Measurements from ENCODE around the gene EVI2B. TPM values are rescaled to one million over a fixed set of nuclear protein-coding genes. Genes with fewer than 3 reads are reported as not detected.
A peak's percentile ranks its signal among the peaks of the same experiment; 100 is the strongest.

Gene EVI2B, protein sequence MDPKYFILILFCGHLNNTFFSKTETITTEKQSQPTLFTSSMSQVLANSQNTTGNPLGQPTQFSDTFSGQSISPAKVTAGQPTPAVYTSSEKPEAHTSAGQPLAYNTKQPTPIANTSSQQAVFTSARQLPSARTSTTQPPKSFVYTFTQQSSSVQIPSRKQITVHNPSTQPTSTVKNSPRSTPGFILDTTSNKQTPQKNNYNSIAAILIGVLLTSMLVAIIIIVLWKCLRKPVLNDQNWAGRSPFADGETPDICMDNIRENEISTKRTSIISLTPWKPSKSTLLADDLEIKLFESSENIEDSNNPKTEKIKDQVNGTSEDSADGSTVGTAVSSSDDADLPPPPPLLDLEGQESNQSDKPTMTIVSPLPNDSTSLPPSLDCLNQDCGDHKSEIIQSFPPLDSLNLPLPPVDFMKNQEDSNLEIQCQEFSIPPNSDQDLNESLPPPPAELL
- total RNA-seq = 1 to 10 TPM in 1 of 2 donors, under 1 TPM in 1; 0.99 to 4.9 TPM

DNA sequence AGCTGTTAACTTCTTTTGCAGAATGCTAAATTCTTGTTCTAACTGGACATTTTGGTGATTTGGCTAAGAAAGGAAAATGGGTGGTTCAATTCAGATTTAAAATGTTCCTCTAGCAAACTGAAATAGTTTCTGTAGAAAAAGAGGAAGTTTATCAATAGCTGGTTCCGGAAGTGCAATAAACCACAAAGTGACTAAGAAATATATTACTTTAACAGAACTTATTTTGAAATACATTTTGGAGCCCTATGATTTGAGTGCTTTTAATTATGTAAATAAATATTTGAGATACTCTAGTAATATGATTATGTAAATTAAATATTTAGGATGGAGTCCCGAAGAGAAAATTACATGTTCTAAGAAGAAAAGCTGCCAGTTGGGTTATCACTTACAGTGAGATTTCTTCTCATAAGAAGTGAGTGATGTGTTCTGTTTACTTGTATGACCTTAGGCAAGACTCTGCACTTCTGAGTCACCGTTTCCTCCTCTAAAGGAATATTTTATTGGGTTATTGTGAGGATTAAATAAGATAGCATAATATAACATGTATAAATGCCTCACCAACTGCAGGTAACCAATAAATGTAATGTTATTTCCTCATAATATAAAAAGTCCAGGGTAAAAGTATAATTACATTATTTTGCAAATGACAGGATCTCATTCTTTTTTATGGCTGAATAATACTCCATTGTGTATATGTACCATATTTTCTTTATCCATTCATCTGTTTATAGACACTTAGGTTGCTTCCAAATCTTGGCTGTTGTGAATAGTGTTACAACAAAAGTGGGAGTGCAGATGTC is at the start of gene EVI2B:
TSS of gene EVI2B (minus strand) at position 73 of the 800 bp plus-strand sequence. CDS start 8,445 bp downstream, outside the sequence.
- no peaks in the 10 kb centered on the region for H3K27me3 ChIP-seq
- intact Hi-C loops (cut with DNase I) = no loop called here
- H3K27ac ChIP-seq = peak within 1 kb of the TSS in 1 of 4 donors; percentile 55
- H3K36me3 ChIP-seq (replicated peaks in 1 of 2; ENCODE audit: insufficient read depth in 1 of 2, low read depth in 2 of 2) = no peaks in the 10 kb centered on the region
- no peak for ATAC-seq
- peaks cover 4% of the 10 kb centered on the region for H3K4me1 ChIP-seq
- 81 to 85% methylated on average over 3 of the region's 3 CpGs for WGBS, 2 donors
- H3K9me3 ChIP-seq = no peaks in the 10 kb centered on the region
- no peak for TF ChIP-seq POLR2A (IDR thresholded peaks at IDR 0.05)
- TF ChIP-seq, protein P1, sequence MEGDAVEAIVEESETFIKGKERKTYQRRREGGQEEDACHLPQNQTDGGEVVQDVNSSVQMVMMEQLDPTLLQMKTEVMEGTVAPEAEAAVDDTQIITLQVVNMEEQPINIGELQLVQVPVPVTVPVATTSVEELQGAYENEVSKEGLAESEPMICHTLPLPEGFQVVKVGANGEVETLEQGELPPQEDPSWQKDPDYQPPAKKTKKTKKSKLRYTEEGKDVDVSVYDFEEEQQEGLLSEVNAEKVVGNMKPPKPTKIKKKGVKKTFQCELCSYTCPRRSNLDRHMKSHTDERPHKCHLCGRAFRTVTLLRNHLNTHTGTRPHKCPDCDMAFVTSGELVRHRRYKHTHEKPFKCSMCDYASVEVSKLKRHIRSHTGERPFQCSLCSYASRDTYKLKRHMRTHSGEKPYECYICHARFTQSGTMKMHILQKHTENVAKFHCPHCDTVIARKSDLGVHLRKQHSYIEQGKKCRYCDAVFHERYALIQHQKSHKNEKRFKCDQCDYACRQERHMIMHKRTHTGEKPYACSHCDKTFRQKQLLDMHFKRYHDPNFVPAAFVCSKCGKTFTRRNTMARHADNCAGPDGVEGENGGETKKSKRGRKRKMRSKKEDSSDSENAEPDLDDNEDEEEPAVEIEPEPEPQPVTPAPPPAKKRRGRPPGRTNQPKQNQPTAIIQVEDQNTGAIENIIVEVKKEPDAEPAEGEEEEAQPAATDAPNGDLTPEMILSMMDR (IDR thresholded peaks at IDR 0.05) = no peak
- peak in 1 of 4 donors; percentile 30 for DNase-seq
- H3K4me3 ChIP-seq = no peak within 1 kb of the TSS

DNA sequence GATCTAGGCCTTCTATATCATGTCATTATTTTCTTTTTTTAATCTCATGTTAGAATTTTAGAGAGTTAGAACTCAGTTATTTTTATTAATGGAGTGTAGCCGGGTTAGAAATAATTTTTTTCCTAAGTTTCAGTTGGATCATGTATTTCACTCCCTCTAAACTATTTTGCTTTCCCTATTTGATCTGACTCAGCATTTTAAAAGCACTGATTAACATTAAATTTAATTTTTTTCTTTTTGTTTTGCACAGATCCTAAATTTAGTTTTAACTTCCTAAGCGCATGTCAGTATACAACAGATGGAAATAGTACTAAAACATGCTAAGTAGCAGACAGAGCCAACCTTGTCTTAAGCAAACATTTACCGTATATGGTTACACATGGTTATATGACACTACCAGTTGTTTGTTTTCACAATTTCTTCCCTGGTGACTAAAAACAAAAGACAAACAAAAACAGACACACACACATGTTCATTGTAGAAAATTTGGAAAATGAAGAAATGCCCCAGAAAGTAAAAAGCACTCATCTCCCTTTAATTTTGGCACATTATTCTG is 44.1 kb upstream of the EVI2B start:
- intact Hi-C loops (cut with DNase I) = no loop called here
- Histone ChIP-seq H3K27me3 (no peaks in the 10 kb centered on the region), H3K27ac (no peak overlapping the region), H3K4me1 (no peaks in the 10 kb centered on the region), H3K36me3 (replicated peaks in 1 of 2; ENCODE audit: insufficient read depth in 1 of 2, low read depth in 2 of 2) (peaks cover 3 to 11% of the 10 kb centered on the region in 2 donors), H3K9me3 (no peaks in the 10 kb centered on the region), H3K4me3 (no peak overlapping the region)
- no peak for TF ChIP-seq POLR2A (IDR thresholded peaks at IDR 0.05)
- TF ChIP-seq, protein P1 (IDR thresholded peaks at IDR 0.05) = no peak
- DNase-seq (no peak), ATAC-seq (no peak)
- WGBS, 2 donors = 74 to 78% methylated on average over 3 of the region's 3 CpGs

DNA sequence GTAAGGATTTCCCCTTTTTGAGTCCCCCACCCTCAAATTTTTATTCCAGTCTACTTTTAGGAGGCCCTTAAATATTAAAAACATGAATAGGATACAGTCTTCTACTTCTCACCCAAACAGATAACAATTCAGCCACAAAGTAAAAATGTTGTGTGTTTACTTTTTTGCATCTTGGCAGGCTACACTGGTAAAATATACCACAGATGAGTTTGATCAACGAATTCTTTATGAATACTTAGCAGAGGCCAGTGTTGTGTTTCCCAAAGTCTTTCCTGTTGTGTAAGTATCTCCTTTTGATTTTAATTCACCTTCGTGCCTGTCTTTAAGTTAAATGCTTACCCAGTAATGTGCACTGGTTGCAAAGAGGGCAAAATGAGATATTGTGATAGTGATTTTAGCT is 43.2 kb upstream of the EVI2B start:
- DNase-seq = no peak
- Histone ChIP-seq H3K9me3 (no peaks in the 10 kb centered on the region), H3K27ac (no peak overlapping the region), H3K4me3 (no peak overlapping the region), H3K27me3 (no peaks in the 10 kb centered on the region), H3K36me3 (replicated peaks in 1 of 2; ENCODE audit: insufficient read depth in 1 of 2, low read depth in 2 of 2) (peaks cover 3 to 12% of the 10 kb centered on the region in 2 donors), H3K4me1 (no peaks in the 10 kb centered on the region)
- TF ChIP-seq, protein P1 (IDR thresholded peaks at IDR 0.05) = no peak
- TF ChIP-seq POLR2A (IDR thresholded peaks at IDR 0.05) = no peak
- WGBS, 2 donors = 66 to 67% methylated on average over 2 of the region's 2 CpGs
- ATAC-seq = no peak
- intact Hi-C loops (cut with DNase I) = no loop called here

DNA sequence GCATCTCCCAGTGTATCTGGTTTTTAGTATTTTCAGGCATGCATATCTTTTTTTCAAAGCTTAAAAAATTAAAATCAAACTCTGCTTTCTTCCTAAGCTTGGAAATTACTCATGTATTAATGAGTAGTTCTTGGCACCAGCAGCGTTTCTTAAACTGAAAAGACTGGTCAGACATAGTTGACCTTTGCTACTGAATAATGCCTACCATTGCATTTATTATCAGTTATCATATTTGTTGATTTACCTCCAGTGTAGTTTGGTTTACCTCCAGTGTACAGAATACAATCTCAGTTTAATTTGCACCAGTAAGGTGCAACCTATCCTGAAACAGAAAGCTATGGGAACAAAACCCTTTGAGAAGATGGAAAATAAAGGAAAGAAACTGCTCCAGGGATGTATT is 42.1 kb upstream of the EVI2B start:
- TF ChIP-seq, protein P1 (IDR thresholded peaks at IDR 0.05) = no peak
- TF ChIP-seq POLR2A (IDR thresholded peaks at IDR 0.05) = no peak
- no peak for ATAC-seq
- WGBS, 2 donors = 10 to 11% methylated on average over 1 of the region's 1 CpG
- Histone ChIP-seq H3K27me3 (no peaks in the 10 kb centered on the region), H3K9me3 (no peaks in the 10 kb centered on the region), H3K27ac (no peak overlapping the region), H3K4me3 (no peak overlapping the region), H3K4me1 (no peaks in the 10 kb centered on the region), H3K36me3 (replicated peaks in 1 of 2; ENCODE audit: insufficient read depth in 1 of 2, low read depth in 2 of 2) (peaks cover 3 to 12% of the 10 kb centered on the region in 2 donors)
- intact Hi-C loops (cut with DNase I) = no loop called here
- DNase-seq = no peak

Measured in body of pancreas (tissue), 4 donors.